HCT116 (cell line): ENCODE data around the gene RNF220. TPM values are rescaled to one million over a fixed set of nuclear protein-coding genes. Genes with fewer than 3 reads are reported as not detected.

Source experiments
- ATAC-seq: fragments of 200-7000 bp; cut with Tn5 transposase; 2 replicates; pipeline ENCODE4 v1.9.1; 2020; ENCODE audit warnings: mild to moderate bottlenecking, moderate library complexity
- BruUV-seq: library from RNA; stranded (reverse); fragments of 400-500 nt; replicated peaks from 2 replicates; lab custom pipeline; 2021; lab: Mats Ljungman, UMichigan
- CTCF ChIA-PET: fragments of 300-600 bp; sonication (Branson Sonifier 250); formaldehyde crosslinking; loops from one replicate; lab custom pipeline; 2021; ENCODE audit warnings: antibody characterized with exemption; lab: Charles Lee
- POLR2A ChIA-PET: fragments of 300-600, 350-600 bp; sonication (Branson Sonifier 250); formaldehyde crosslinking; loops from one replicate; lab custom pipeline; 2021; ENCODE audit warnings: antibody characterized with exemption; lab: Charles Lee
- RAD21 ChIA-PET, 2 experiments: fragments of 300-600 bp; sonication (Branson Sonifier 250); formaldehyde crosslinking; loops; one replicate each; lab custom pipeline; 2023; ENCODE audit warnings: low total read pairs in 2 of 2; ENCODE audit not compliant: uncharacterized antibody in 2 of 2, unreplicated experiment in 2 of 2, low non-redundant PET in 1 of 2; lab: Charles Lee
- DNase-seq: peaks from one replicate; pipeline ENCODE4 v3.0.0-alpha.2; 2010; ENCODE audit warnings: low read depth, low spot score
- H2AFZ ChIP-seq: fragments of 200-600 bp; shearing (Covaris generic), sonication (generic); 2 replicates; pipeline ENCODE4 v1.6.1; 2017; ENCODE audit warnings: low read depth, mixed run types, mixed read lengths, antibody characterized with exemption, low read length; ENCODE audit not compliant: poor library complexity, severe bottlenecking
- H3K27ac ChIP-seq: 2 replicates; pipeline ENCODE4 v1.5.1; 2012; ENCODE audit warnings: low read depth, low read length
- H3K27me3 ChIP-seq: fragments of 200-600 bp; sonication (generic); 2 replicates; pipeline ENCODE4 v1.6.1; 2016; ENCODE audit warnings: mixed run types, low read length, mixed read lengths; ENCODE audit not compliant: insufficient read depth
- H3K36me3 ChIP-seq, 2 experiments: fragments of 200-500 bp in 1 of 2; fragments of 200-600 bp in 1 of 2; sonication (Bioruptor generic) in 1 of 2; sonication (generic) in 1 of 2; 2 replicates each; pipeline versions ENCODE4 v1.5.1 to v1.6.1; 2014 to 2016; ENCODE audit warnings: low read length in 2 of 2, inconsistent platforms in 1 of 2, mixed read lengths in 1 of 2, mixed run types in 1 of 2; ENCODE audit not compliant: insufficient read depth in 2 of 2, control insufficient read depth in 1 of 2
- H3K4me1 ChIP-seq, 2 experiments: fragments of 200-600 bp in 1 of 2; sonication (generic) in 1 of 2; 2 replicates each; pipeline versions ENCODE4 v1.5.1 to v1.6.1; 2012 to 2017; ENCODE audit warnings: low read length in 2 of 2, inconsistent platforms in 1 of 2, mild to moderate bottlenecking in 1 of 2, mixed read lengths in 1 of 2, mixed run types in 1 of 2, moderate library complexity in 1 of 2; ENCODE audit not compliant: insufficient read depth in 2 of 2, control insufficient read depth in 1 of 2
- H3K4me2 ChIP-seq: fragments of 200-600 bp; sonication (generic); 2 replicates; pipeline ENCODE4 v1.6.1; 2017; ENCODE audit warnings: mixed run types, low read length, mixed read lengths
- H3K4me3 ChIP-seq, 2 experiments: fragments of 200-600 bp in 1 of 2; sonication (generic) in 1 of 2; replicated peaks in 1 of 2; 2 replicates each; pipeline ENCODE4 v1.5.1; 2011 to 2016; ENCODE audit warnings: low read length in 2 of 2, control low read depth in 1 of 2, low read depth in 1 of 2, mild to moderate bottlenecking in 1 of 2, mixed read lengths in 1 of 2, mixed run types in 1 of 2
- H3K79me2 ChIP-seq: fragments of 200-600 bp; sonication (generic); 2 replicates; pipeline ENCODE4 v1.6.1; 2017; ENCODE audit warnings: mild to moderate bottlenecking, mixed run types, low read length, moderate library complexity, mixed read lengths; ENCODE audit not compliant: insufficient read depth
- H3K9ac ChIP-seq: fragments of 200-600 bp; sonication (generic); 2 replicates; pipeline ENCODE4 v1.6.1; 2016; ENCODE audit warnings: low read length, mixed read lengths
- H3K9me2 ChIP-seq: fragments of 200-600 bp; sonication (generic), shearing (Covaris generic); 2 replicates; pipeline ENCODE4 v1.6.1; 2017; ENCODE audit warnings: mixed run types, mild to moderate bottlenecking, moderate library complexity; ENCODE audit not compliant: insufficient read depth
- H3K9me3 ChIP-seq, 2 experiments: fragments of 200-500 bp in 1 of 2; fragments of 200-600 bp in 1 of 2; sonication (Bioruptor generic) in 1 of 2; sonication (generic) in 1 of 2; 2 replicates each; pipeline ENCODE4 v1.6.1; 2014 to 2017; ENCODE audit warnings: low read length in 2 of 2, mixed read lengths in 2 of 2, inconsistent platforms in 1 of 2, low read depth in 1 of 2, mild to moderate bottlenecking in 1 of 2, mixed run types in 1 of 2, moderate library complexity in 1 of 2; ENCODE audit not compliant: control insufficient read depth in 1 of 2, insufficient read depth in 1 of 2
- H4K20me1 ChIP-seq: fragments of 200-600 bp; sonication (generic), shearing (Covaris generic); 2 replicates; pipeline ENCODE4 v1.6.1; 2017; ENCODE audit warnings: mixed run types, mild to moderate bottlenecking, moderate library complexity; ENCODE audit not compliant: insufficient read depth
- ATF3 ChIP-seq: IDR thresholded peaks from 2 replicates; pipeline ENCODE4 v1.6.1; 2012
- CBX3 ChIP-seq: IDR thresholded peaks from 2 replicates; pipeline ENCODE4 v1.6.1; 2012; ENCODE audit warnings: low read depth
- CEBPB ChIP-seq: IDR thresholded peaks from 2 replicates; pipeline ENCODE4 v1.6.1; 2012; ENCODE audit warnings: low read depth
- EGR1 ChIP-seq: IDR thresholded peaks from 2 replicates; pipeline ENCODE4 v1.6.1; 2012; ENCODE audit warnings: low read depth
- ELF1 ChIP-seq: IDR thresholded peaks from 2 replicates; pipeline ENCODE4 v1.6.1; 2012; ENCODE audit warnings: low read depth, borderline replicate concordance
- EZH2 ChIP-seq: fragments of 200-600 bp; sonication (generic); IDR thresholded peaks from 2 replicates; pipeline ENCODE4 v1.6.1; 2017; ENCODE audit warnings: antibody characterized with exemption, mixed run types
- EZH2phosphoT487 ChIP-seq: fragments of 200-600 bp; IDR thresholded peaks from 2 replicates; pipeline ENCODE4 v1.6.1; 2018; ENCODE audit warnings: antibody characterized with exemption, borderline replicate concordance
- MAX ChIP-seq: IDR thresholded peaks from 2 replicates; pipeline ENCODE4 v1.6.1; 2012
- POLR2A ChIP-seq: IDR thresholded peaks from 2 replicates; pipeline ENCODE4 v1.7.0; 2011; ENCODE audit warnings: borderline replicate concordance; ENCODE audit not compliant: insufficient read depth, insufficient read length; ENCODE audit errors: extremely low read depth
- POLR2AphosphoS5 ChIP-seq: IDR thresholded peaks from 2 replicates; pipeline ENCODE4 v1.6.1; 2011; ENCODE audit warnings: mild to moderate bottlenecking, low read depth, low read length, moderate library complexity
- RAD21 ChIP-seq: IDR thresholded peaks from 2 replicates; pipeline ENCODE4 v1.6.1; 2012; ENCODE audit warnings: low read depth, mild to moderate bottlenecking
- REST ChIP-seq: IDR thresholded peaks from 2 replicates; pipeline ENCODE4 v1.6.1; 2012; ENCODE audit warnings: low read depth
- SIN3A ChIP-seq: IDR thresholded peaks from 2 replicates; pipeline ENCODE4 v1.6.1; 2012; ENCODE audit warnings: low read depth
- SP1 ChIP-seq: IDR thresholded peaks from 2 replicates; pipeline ENCODE4 v1.6.1; 2012; ENCODE audit warnings: low read depth
- SRF ChIP-seq: IDR thresholded peaks from 2 replicates; pipeline ENCODE4 v1.6.1; 2012; ENCODE audit warnings: low read depth
- TCF7L2 ChIP-seq: IDR thresholded peaks from 2 replicates; pipeline ENCODE4 v1.7.0; 2011; ENCODE audit warnings: borderline replicate concordance, inconsistent platforms; ENCODE audit not compliant: insufficient read depth, insufficient read length; ENCODE audit errors: extremely low read depth
- YY1 ChIP-seq: IDR thresholded peaks from 2 replicates; pipeline ENCODE4 v1.6.1; 2011; ENCODE audit warnings: low read length, low read depth, moderate library complexity, mild to moderate bottlenecking; ENCODE audit not compliant: insufficient replicate concordance; ENCODE audit errors: extremely low read depth
- ZFX ChIP-seq: fragments of 450-650 bp; IDR thresholded peaks from 2 replicates; pipeline ENCODE4 v1.6.1; 2017
- ZNF274 ChIP-seq: fragments of 200-500 bp; sonication (Bioruptor generic); IDR thresholded peaks from 2 replicates; pipeline ENCODE4 v1.6.1; 2014; ENCODE audit warnings: mild to moderate bottlenecking, low read depth, low read length, inconsistent platforms
- intact Hi-C: fragments of 100-400 bp; cut with micrococcal nuclease; formaldehyde crosslinking; loops from 2 replicates; pipeline ENCODE4 v1.10.0; 2022
- total RNA-seq: library from RNA; stranded (reverse); gene quantifications from one replicate; pipeline ENCODE4 v1.2.1, GENCODE V29; 2021; ENCODE audit not compliant: unreplicated experiment

Gene RNF220
- total RNA-seq, 1 experiment from 2014 or later: 84.5 TPM

- Histone ChIP-seq H3K36me3 (no peaks in the 10 kb centered on the region), H3K27me3 (no peaks in the 10 kb centered on the region), H3K4me3 (no peak overlapping the region), H4K20me1 (no peaks in the 10 kb centered on the region), H3K9me2 (no peaks in the 10 kb centered on the region), H3K9me3 (no peaks in the 10 kb centered on the region), H3K4me2 (no peak overlapping the region), H3K9ac (no peak overlapping the region), H3K79me2 (no peaks in the 10 kb centered on the region), H3K4me1 (peaks cover 0 to 2% of the 10 kb centered on the region in 2 experiments; a peak in 1 of 4 replicates), H2AFZ (no peak overlapping the region), H3K27ac (no peak overlapping the region)
- BruUV-seq: no TSS peak
- intact Hi-C loops: no loop called here
- ATAC-seq (no peak), DNase-seq (no peak)
- ChIA-PET CTCF (no interaction called here), RAD21 (no interaction called here), POLR2A (no interaction called here)
- TF ChIP-seq SP1: no peak
- no peak for TF ChIP-seq MAX
- no peak for TF ChIP-seq TCF7L2
- TF ChIP-seq SIN3A: no peak
- no peak for TF ChIP-seq ZNF274
- TF ChIP-seq CEBPB: no peak
- no peak for TF ChIP-seq SRF
- no peak for TF ChIP-seq ELF1
- no peak for TF ChIP-seq POLR2A
- TF ChIP-seq ZFX: no peak
- no peak for TF ChIP-seq POLR2AphosphoS5
- TF ChIP-seq EZH2phosphoT487: no peak
- no peak for TF ChIP-seq EZH2
- TF ChIP-seq YY1: no peak
- no peak for TF ChIP-seq CBX3
- TF ChIP-seq ATF3: no peak
- no peak for TF ChIP-seq REST
- TF ChIP-seq RAD21: no peak
- TF ChIP-seq EGR1: no peak
Observed at GRCh38 chr1:44621841-44622286, 216.8 kb downstream of the RNF220 start.
